ENCODE measurements around the gene TMEM114.

The TMEM114 gene

GRCh38 chr16:8589900-8590688 is at the start of gene TMEM114:
Gene TMEM114, minus strand, starts transcription at chr16:8590511. Its CDS starts 673 bp downstream, at chr16:8589838.
- TF ChIP-seq Cebpa-rat (IDR thresholded peaks at IDR 0.05) = no peak
- Histone ChIP-seq H3K9ac (no peak within 1 kb of the TSS), H3K36me3 (no peaks in the 10 kb centered on the region), H3K4me3 (no peak within 1 kb of the TSS), H3K4me2 (no peak within 1 kb of the TSS), H3K27ac (no peak within 1 kb of the TSS), H3K27me3 (peaks cover 36% of the 10 kb centered on the region), H3K4me1 (no peaks in the 10 kb centered on the region), H4K20me1 (no peaks in the 10 kb centered on the region), H3K9me3 (peaks cover 24% of the 10 kb centered on the region)

- peak overlapping the region; percentile 59 for H3K27ac ChIP-seq
These were observed 49.4 kb upstream of the TMEM114 start for GRCh38 chr16:8639694-8640093.

GRCh38 chr16:8634991-8635736 is 44.9 kb upstream of the TMEM114 start:
- Histone ChIP-seq H3K9me3 (no peaks in the 10 kb centered on the region), H3K36me3 (peaks cover 98% of the 10 kb centered on the region), H3K27me3 (no peaks in the 10 kb centered on the region), H4K20me1 (peaks cover 60% of the 10 kb centered on the region), H3K9ac (no peak overlapping the region), H3K4me1 (peaks cover 89% of the 10 kb centered on the region), H3K4me3 (no peak overlapping the region), H3K4me2 (no peak overlapping the region), H3K27ac (no peak overlapping the region)
- TF ChIP-seq Cebpa-rat (IDR thresholded peaks at IDR 0.05) = no peak

More at GRCh38 chr16:8639694-8640093, 49.4 kb upstream of the TMEM114 start:
- Histone ChIP-seq H3K36me3 (peaks cover 94% of the 10 kb centered on the region), H4K20me1 (peaks cover 17% of the 10 kb centered on the region), H3K9me3 (no peaks in the 10 kb centered on the region), H3K4me3 (no peak overlapping the region), H3K27me3 (no peaks in the 10 kb centered on the region), H3K9ac (0 out of 2 replicates have a peak overlapping the region, but pooled peaks have one; percentile 29), H3K4me2 (peak overlapping the region; percentile 66), H3K4me1 (peaks cover 93% of the 10 kb centered on the region)
- no peak for TF ChIP-seq Cebpa-rat (IDR thresholded peaks at IDR 0.05)

- H3K4me2 ChIP-seq = peak overlapping the region; percentile 29
- TF ChIP-seq Cebpa-rat (IDR thresholded peaks at IDR 0.05) = no peak
- H3K27me3 ChIP-seq = no peaks in the 10 kb centered on the region
- peaks cover 72% of the 10 kb centered on the region for H4K20me1 ChIP-seq
- H3K9me3 ChIP-seq = no peaks in the 10 kb centered on the region
- peak overlapping the region; percentile 31; the same call in 1 of the 2 replicates for H3K9ac ChIP-seq
- H3K4me1 ChIP-seq = peaks cover 89% of the 10 kb centered on the region
- H3K36me3 ChIP-seq = peaks cover 98% of the 10 kb centered on the region
- H3K27ac ChIP-seq = peak overlapping the region; percentile 45
- no peak overlapping the region for H3K4me3 ChIP-seq
These were observed 42.4 kb upstream of the TMEM114 start for GRCh38 chr16:8632675-8633182.

GRCh38 chr16:8631818-8632465 is 41.6 kb upstream of the TMEM114 start:
- Histone ChIP-seq H3K4me1 (peaks cover 89% of the 10 kb centered on the region), H3K4me3 (no peak overlapping the region), H4K20me1 (peaks cover 73% of the 10 kb centered on the region), H3K4me2 (peak overlapping the region; percentile 29; the same call in 1 of the 2 replicates), H3K27ac (peak overlapping the region; percentile 45; the same call in 1 of the 2 replicates), H3K9ac (peak overlapping the region; percentile 31; the same call in 1 of the 2 replicates), H3K9me3 (no peaks in the 10 kb centered on the region), H3K27me3 (no peaks in the 10 kb centered on the region), H3K36me3 (peaks cover 98% of the 10 kb centered on the region)
- TF ChIP-seq Cebpa-rat (IDR thresholded peaks at IDR 0.05) = no peak

GRCh38 chr16:8631373-8631772 is 41.1 kb upstream of the TMEM114 start:
- Histone ChIP-seq H3K36me3 (peaks cover 98% of the 10 kb centered on the region), H3K27ac (no peak overlapping the region), H4K20me1 (peaks cover 78% of the 10 kb centered on the region), H3K27me3 (no peaks in the 10 kb centered on the region), H3K4me1 (peaks cover 89% of the 10 kb centered on the region), H3K9ac (no peak overlapping the region), H3K4me2 (0 out of 2 replicates have a peak overlapping the region, but pooled peaks have one; percentile 29), H3K4me3 (no peak overlapping the region), H3K9me3 (no peaks in the 10 kb centered on the region)
- TF ChIP-seq Cebpa-rat (IDR thresholded peaks at IDR 0.05) = no peak

- H3K9ac ChIP-seq = no peak overlapping the region
- peaks cover 91% of the 10 kb centered on the region for H3K4me1 ChIP-seq
- peaks cover 85% of the 10 kb centered on the region for H4K20me1 ChIP-seq
- no peaks in the 10 kb centered on the region for H3K9me3 ChIP-seq
- no peak overlapping the region for H3K4me3 ChIP-seq
- no peak for TF ChIP-seq Cebpa-rat (IDR thresholded peaks at IDR 0.05)
- H3K4me2 ChIP-seq = no peak overlapping the region
- peaks cover 98% of the 10 kb centered on the region for H3K36me3 ChIP-seq
- no peak overlapping the region; the same call in 1 of the 2 replicates for H3K27ac ChIP-seq
- no peaks in the 10 kb centered on the region for H3K27me3 ChIP-seq
These were observed 40.1 kb upstream of the TMEM114 start for GRCh38 chr16:8630255-8630953.

GRCh38 chr16:8628981-8629725 is 38.8 kb upstream of the TMEM114 start:
- Histone ChIP-seq H3K27me3 (no peaks in the 10 kb centered on the region), H3K27ac (peak overlapping the region; percentile 66), H3K4me2 (peak overlapping the region; percentile 79; the same call in 1 of the 2 replicates), H3K9ac (no peak overlapping the region), H3K9me3 (no peaks in the 10 kb centered on the region), H3K36me3 (peaks cover 100% of the 10 kb centered on the region), H3K4me3 (no peak overlapping the region), H3K4me1 (peaks cover 95% of the 10 kb centered on the region), H4K20me1 (peaks cover 87% of the 10 kb centered on the region)
- no peak for TF ChIP-seq Cebpa-rat (IDR thresholded peaks at IDR 0.05)

Measured in BLaER1 (cell line).